A549 (cell line): ENCODE measurements around the gene PPME1.

Experiments
- CBX8 ChIP-seq: fragments of 200-600 bp; sonication (generic); IDR thresholded peaks from 2 replicates; pipeline ENCODE4 v1.6.1; 2016
- CEBPB ChIP-seq, 2 experiments: fragments of >200 bp in 1 of 2; sonication (Bioruptor Twin) in 1 of 2; formaldehyde crosslinking in 1 of 2; IDR thresholded peaks; 2 replicates each; pipeline ENCODE4 v1.6.1; 2012 to 2016
- CTCF ChIP-seq: fragments of >200 bp; sonication (Bioruptor Twin); formaldehyde crosslinking; IDR thresholded peaks from 3 replicates; pipeline ENCODE4 v1.5.1; 2016
- JUN ChIP-seq, 2 experiments: fragments of >200 bp; sonication (Bioruptor Twin); formaldehyde crosslinking; IDR thresholded peaks; 2 replicates in 1 of 2; 3 replicates in 1 of 2; pipeline ENCODE4 v1.6.1; 2016 to 2017
- MAFK ChIP-seq: fragments of 450-650 bp; IDR thresholded peaks from 2 replicates; pipeline ENCODE4 v1.6.1; 2014; ENCODE audit not compliant: partially characterized antibody
- MAX ChIP-seq: IDR thresholded peaks from 2 replicates; pipeline ENCODE4 v1.6.1; 2012
- MYC ChIP-seq: IDR thresholded peaks from 2 replicates; pipeline ENCODE4 v1.6.1; 2012; ENCODE audit warnings: mild to moderate bottlenecking, inconsistent platforms, low read length, improper control_type of control experiment, borderline replicate concordance
- NR3C1 ChIP-seq: fragments of >200 bp; sonication (Bioruptor Twin); formaldehyde crosslinking; IDR thresholded peaks from 3 replicates; pipeline ENCODE4 v1.6.1; 2017
- POLR2A ChIP-seq: IDR thresholded peaks from 2 replicates; pipeline ENCODE4 v1.6.1; 2012; ENCODE audit warnings: mild to moderate bottlenecking, low read length
- SMC3 ChIP-seq: fragments of >200 bp; sonication (Bioruptor Twin); formaldehyde crosslinking; IDR thresholded peaks from 3 replicates; pipeline ENCODE4 v1.6.1; 2018; ENCODE audit warnings: inconsistent platforms
- ZSCAN20 ChIP-seq: fragments of 250-450 bp; sonication (Bioruptor Pico); IDR thresholded peaks from 2 replicates; pipeline ENCODE4 v1.8.0; 2022; ENCODE audit warnings: mild to moderate bottlenecking, moderate library complexity

DNA sequence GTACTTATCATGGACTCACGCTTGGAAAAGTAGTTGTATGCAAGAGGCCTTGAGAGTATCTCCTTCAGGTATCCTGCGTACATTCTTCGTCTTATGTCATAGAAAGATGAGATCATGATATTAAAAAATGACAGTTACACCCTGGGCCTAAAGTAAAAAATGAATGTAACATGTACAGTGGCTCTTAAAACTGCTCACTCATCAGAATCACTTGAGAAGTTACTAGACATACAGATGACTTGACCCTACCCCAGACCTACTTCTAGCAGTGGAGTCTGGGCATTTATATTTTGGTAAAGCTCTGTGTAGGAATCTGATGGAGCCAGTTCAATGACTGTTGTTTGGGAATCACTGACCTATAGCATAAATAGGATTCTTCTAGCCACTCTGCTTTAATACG lies 54.5 kb downstream of the PPME1 start:
- TF ChIP-seq CTCF: no peak
- no peak for TF ChIP-seq CBX8
- TF ChIP-seq JUN (IDR thresholded peaks at IDR 0.05): no peak
- TF ChIP-seq CEBPB (IDR thresholded peaks at IDR 0.05): no peak
- TF ChIP-seq SMC3: no peak
- TF ChIP-seq MAX: no peak
- no peak for TF ChIP-seq POLR2A
- TF ChIP-seq ZSCAN20: no peak
- no peak for TF ChIP-seq NR3C1
- no peak for TF ChIP-seq MYC
- TF ChIP-seq MAFK: peak; percentile 83
